Vagina (tissue), 2 donors: ENCODE data around the gene LMBRD1. TPM values are rescaled to one million over a fixed set of nuclear protein-coding genes. Genes with fewer than 3 reads are reported as not detected.

Experiments
- DNase-seq, 2 donors: peaks; one replicate each; pipeline ENCODE4 v3.0.0-alpha.2; 2017; ENCODE audit errors: extremely low spot score in 2 of 2
- H3K27ac ChIP-seq: fragments of 200-600 bp; sonication (generic); one replicate; pipeline ENCODE4 v1.5.1; 2019
- H3K27me3 ChIP-seq: fragments of 200-600 bp; sonication (generic); one replicate; pipeline ENCODE4 v1.5.1; 2019
- H3K36me3 ChIP-seq, 2 donors: fragments of 200-600 bp; sonication (generic); one replicate each; pipeline ENCODE4 v1.5.1; 2017 to 2019
- H3K4me1 ChIP-seq: fragments of 200-600 bp; sonication (generic); one replicate; pipeline ENCODE4 v1.5.1; 2019
- H3K4me3 ChIP-seq, 2 donors: fragments of 200-600 bp; sonication (generic); 1 replicate in 1 of 2; 2 replicates in 1 of 2; pipeline ENCODE4 v1.5.1; 2016 to 2019
- H3K9me3 ChIP-seq: fragments of 200-600 bp; sonication (generic); one replicate; pipeline ENCODE4 v1.5.1; 2019
- POLR2A ChIP-seq, 2 donors: fragments of 450-650 bp; IDR thresholded peaks; one replicate each; pipeline ENCODE4 v1.6.1; 2017; ENCODE audit warnings: antibody characterized with exemption in 2 of 2, mild to moderate bottlenecking in 2 of 2, moderate library complexity in 2 of 2
- POLR2AphosphoS5 ChIP-seq, 2 donors: sonication (generic); formaldehyde crosslinking; IDR thresholded peaks; one replicate each; pipeline ENCODE4 v1.9.0; 2017; ENCODE audit warnings: antibody characterized with exemption in 2 of 2, mild to moderate bottlenecking in 2 of 2, low read depth in 1 of 2; ENCODE audit not compliant: insufficient read depth in 1 of 2
- intact Hi-C: fragments of 100-400 bp; cut with DNase I; formaldehyde crosslinking; loops from one replicate; pipeline ENCODE4 v1.15.1; 2023
- total RNA-seq: library from RNA; depleted of rRNA; stranded (reverse); fragments of >200 nt; gene quantifications from one replicate; pipeline ENCODE4 v1.2.3, GENCODE V29; 2016
- TF ChIP-seq, protein P1 (sequence below), 3 experiments: fragments of 450-650 bp in 2 of 3; fragments of 200-600 bp in 1 of 3; sonication (generic) in 1 of 3; IDR thresholded peaks; one replicate each; pipeline ENCODE4 v1.5.1; 2017 to 2019; ENCODE audit warnings: antibody characterized with exemption in 3 of 3, mild to moderate bottlenecking in 2 of 3, moderate library complexity in 2 of 3

LMBRD1 gene
- total RNA-seq, 1 donor from 2014 or later: 36.6 TPM

DNA sequence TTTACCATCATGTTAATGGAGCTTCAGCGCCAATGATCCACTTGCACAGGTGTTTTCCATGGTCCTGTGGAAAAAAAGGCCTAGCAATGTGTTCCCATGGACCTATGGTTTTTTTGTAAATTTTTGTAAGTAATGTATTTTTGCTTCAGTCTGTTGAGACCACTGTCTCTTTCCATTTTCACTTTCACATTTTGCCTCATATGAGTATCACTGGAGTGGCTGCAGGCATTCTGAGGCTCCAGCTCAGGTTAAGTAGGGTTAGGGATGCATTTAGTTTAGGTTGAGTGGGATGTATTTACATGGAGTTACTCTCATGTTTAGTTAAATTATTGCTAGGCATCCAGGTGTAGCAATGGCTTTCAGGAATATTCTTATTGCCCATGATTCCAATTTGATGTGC, 19.2 kb upstream of the LMBRD1 start:
- no peaks in the 10 kb centered on the region for H3K9me3 ChIP-seq
- no peak for DNase-seq
- intact Hi-C loops: no loop called here
- H3K36me3 ChIP-seq: no peaks in the 10 kb centered on the region
- H3K4me1 ChIP-seq: no peaks in the 10 kb centered on the region
- TF ChIP-seq POLR2AphosphoS5 (IDR thresholded peaks at IDR 0.05; ENCODE audit: insufficient read depth in 1 of 2, low read depth in 1 of 2) (no peak), POLR2A (IDR thresholded peaks at IDR 0.05) (no peak)
- TF ChIP-seq, protein P1, sequence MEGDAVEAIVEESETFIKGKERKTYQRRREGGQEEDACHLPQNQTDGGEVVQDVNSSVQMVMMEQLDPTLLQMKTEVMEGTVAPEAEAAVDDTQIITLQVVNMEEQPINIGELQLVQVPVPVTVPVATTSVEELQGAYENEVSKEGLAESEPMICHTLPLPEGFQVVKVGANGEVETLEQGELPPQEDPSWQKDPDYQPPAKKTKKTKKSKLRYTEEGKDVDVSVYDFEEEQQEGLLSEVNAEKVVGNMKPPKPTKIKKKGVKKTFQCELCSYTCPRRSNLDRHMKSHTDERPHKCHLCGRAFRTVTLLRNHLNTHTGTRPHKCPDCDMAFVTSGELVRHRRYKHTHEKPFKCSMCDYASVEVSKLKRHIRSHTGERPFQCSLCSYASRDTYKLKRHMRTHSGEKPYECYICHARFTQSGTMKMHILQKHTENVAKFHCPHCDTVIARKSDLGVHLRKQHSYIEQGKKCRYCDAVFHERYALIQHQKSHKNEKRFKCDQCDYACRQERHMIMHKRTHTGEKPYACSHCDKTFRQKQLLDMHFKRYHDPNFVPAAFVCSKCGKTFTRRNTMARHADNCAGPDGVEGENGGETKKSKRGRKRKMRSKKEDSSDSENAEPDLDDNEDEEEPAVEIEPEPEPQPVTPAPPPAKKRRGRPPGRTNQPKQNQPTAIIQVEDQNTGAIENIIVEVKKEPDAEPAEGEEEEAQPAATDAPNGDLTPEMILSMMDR (IDR thresholded peaks at IDR 0.05): no peak
- no peak overlapping the region for H3K27ac ChIP-seq
- H3K4me3 ChIP-seq: no peak overlapping the region
- no peaks in the 10 kb centered on the region for H3K27me3 ChIP-seq

DNA sequence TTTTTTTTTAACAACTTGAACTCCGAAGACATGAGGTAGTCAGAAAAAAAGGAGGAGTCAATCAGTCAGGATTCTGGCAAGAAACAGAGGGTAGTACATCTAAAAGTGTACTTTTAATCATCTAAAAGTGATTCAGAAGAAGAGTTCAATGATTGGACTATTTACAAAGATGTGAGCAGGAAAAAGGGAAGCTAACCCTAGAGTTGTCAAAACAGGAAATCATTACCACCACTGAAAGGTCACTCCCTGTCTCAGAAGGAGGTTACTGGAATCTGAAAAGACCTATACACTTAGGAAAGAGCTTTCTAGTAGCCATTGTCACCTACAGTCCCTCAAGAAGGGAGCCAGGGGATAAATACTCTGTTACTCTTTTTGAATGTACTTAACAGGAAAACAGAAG, 16.7 kb upstream of the LMBRD1 start:
- Histone ChIP-seq H3K9me3 (no peaks in the 10 kb centered on the region), H3K4me1 (no peaks in the 10 kb centered on the region), H3K27me3 (no peaks in the 10 kb centered on the region), H3K36me3 (no peaks in the 10 kb centered on the region), H3K4me3 (no peak overlapping the region), H3K27ac (no peak overlapping the region)
- TF ChIP-seq POLR2A (IDR thresholded peaks at IDR 0.05): no peak
- TF ChIP-seq, protein P1 (IDR thresholded peaks at IDR 0.05): no peak
- TF ChIP-seq POLR2AphosphoS5 (IDR thresholded peaks at IDR 0.05; ENCODE audit: insufficient read depth in 1 of 2, low read depth in 1 of 2): no peak
- no peak for DNase-seq
- intact Hi-C loops: no loop called here

DNA sequence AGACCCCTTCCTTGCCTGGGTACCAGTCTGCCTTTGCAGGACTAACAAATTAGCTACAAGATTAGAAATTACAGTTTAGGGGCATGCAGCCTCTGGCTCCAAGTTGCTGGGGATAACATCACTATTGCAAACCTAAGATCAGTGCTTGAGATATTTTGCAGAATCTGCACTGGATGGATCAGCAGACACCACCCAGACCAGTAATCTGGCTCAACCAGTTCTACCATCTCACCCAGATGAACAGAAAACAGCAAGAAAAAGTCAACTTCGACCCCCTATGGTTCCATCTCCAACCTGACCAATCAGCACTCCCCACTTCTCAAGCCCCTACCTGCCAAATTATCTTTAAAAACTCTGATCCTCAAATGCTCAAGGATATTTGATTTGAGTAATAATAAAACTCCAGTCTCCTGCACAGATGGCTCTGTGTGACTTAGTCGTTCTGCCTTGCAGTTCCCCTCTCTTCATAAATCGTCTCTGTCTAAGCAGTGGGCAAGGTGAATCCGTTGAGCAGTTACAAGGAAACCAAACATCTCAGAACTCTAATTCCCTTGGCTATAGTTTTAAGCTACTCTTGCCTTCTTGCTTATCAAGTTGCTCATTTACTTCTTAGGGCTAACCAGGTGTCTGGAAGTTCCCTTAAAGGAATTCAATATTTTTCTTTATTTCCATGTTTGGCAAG, 16.1 kb upstream of the LMBRD1 start:
- DNase-seq: no peak
- H3K4me1 ChIP-seq: no peaks in the 10 kb centered on the region
- intact Hi-C loops: no loop called here
- H3K27ac ChIP-seq: no peak overlapping the region
- TF ChIP-seq POLR2A (IDR thresholded peaks at IDR 0.05): no peak
- TF ChIP-seq, protein P1 (IDR thresholded peaks at IDR 0.05): no peak
- no peak for TF ChIP-seq POLR2AphosphoS5 (IDR thresholded peaks at IDR 0.05; ENCODE audit: insufficient read depth in 1 of 2, low read depth in 1 of 2)
- no peaks in the 10 kb centered on the region for H3K9me3 ChIP-seq
- H3K27me3 ChIP-seq: no peaks in the 10 kb centered on the region
- H3K36me3 ChIP-seq: no peaks in the 10 kb centered on the region
- no peak overlapping the region for H3K4me3 ChIP-seq

DNA sequence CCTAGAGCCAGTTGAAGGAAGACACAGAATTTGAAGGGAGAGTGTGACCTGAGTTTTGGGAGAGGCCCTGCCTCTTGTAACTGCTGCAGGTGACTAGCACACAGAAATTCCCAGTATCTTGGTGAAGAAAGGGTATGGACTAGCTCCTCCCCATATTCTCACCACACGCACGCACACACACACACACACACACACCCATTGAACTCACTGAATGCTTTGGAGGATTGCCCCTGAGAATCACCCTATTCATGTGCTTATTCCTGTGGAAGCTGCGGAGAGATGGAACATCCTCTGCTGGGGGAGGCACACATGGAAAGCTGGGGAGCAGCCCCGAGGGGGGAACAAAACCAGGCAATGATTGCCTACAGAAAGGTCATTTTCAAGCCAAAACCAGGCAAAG, 6.2 kb upstream of the LMBRD1 start:
- no peak overlapping the region for H3K4me3 ChIP-seq

DNA sequence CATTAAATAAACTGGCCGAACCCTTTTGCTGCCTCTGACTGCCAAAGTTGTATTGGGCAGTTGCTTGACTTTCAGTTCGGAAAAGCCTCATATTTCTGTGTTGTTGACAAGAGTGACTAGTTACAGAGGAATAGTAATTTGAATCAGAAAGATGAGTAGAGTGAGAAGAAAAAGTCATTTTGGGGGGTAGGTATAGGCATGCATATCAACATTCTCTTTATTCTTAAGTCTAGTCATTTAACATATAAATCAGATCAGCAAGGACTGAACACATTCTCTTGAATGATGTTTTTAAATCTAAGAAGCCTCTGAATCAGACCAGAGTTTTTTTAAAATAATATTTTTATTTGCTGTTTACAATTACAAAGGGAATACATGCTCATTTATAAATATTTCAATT, 4.9 kb upstream of the LMBRD1 start:
- TF ChIP-seq, protein P1 (IDR thresholded peaks at IDR 0.05): no peak
- no peak for TF ChIP-seq POLR2A (IDR thresholded peaks at IDR 0.05)
- no peak for TF ChIP-seq POLR2AphosphoS5 (IDR thresholded peaks at IDR 0.05; ENCODE audit: insufficient read depth in 1 of 2, low read depth in 1 of 2)
- Histone ChIP-seq H3K27ac (no peak overlapping the region), H3K4me1 (peaks cover 9% of the 10 kb centered on the region), H3K27me3 (no peaks in the 10 kb centered on the region), H3K9me3 (no peaks in the 10 kb centered on the region), H3K4me3 (no peak overlapping the region), H3K36me3 (no peaks in the 10 kb centered on the region)
- intact Hi-C loops: no loop called here
- no peak for DNase-seq

More for the DNA sequence above, 6.2 kb upstream of the LMBRD1 start:
- intact Hi-C loops: no loop called here
- H3K36me3 ChIP-seq: no peaks in the 10 kb centered on the region
- H3K9me3 ChIP-seq: no peaks in the 10 kb centered on the region
- TF ChIP-seq, protein P1 (IDR thresholded peaks at IDR 0.05): no peak
- TF ChIP-seq POLR2A (IDR thresholded peaks at IDR 0.05): no peak
- TF ChIP-seq POLR2AphosphoS5 (IDR thresholded peaks at IDR 0.05; ENCODE audit: insufficient read depth in 1 of 2, low read depth in 1 of 2): no peak
- no peaks in the 10 kb centered on the region for H3K27me3 ChIP-seq
- no peak overlapping the region for H3K27ac ChIP-seq
- no peak for DNase-seq
- H3K4me1 ChIP-seq: no peaks in the 10 kb centered on the region
